ENCODE measurements around the gene EGR1.
A peak's percentile ranks its signal among the peaks of the same experiment; 100 is the strongest.

The EGR1 gene

DNA sequence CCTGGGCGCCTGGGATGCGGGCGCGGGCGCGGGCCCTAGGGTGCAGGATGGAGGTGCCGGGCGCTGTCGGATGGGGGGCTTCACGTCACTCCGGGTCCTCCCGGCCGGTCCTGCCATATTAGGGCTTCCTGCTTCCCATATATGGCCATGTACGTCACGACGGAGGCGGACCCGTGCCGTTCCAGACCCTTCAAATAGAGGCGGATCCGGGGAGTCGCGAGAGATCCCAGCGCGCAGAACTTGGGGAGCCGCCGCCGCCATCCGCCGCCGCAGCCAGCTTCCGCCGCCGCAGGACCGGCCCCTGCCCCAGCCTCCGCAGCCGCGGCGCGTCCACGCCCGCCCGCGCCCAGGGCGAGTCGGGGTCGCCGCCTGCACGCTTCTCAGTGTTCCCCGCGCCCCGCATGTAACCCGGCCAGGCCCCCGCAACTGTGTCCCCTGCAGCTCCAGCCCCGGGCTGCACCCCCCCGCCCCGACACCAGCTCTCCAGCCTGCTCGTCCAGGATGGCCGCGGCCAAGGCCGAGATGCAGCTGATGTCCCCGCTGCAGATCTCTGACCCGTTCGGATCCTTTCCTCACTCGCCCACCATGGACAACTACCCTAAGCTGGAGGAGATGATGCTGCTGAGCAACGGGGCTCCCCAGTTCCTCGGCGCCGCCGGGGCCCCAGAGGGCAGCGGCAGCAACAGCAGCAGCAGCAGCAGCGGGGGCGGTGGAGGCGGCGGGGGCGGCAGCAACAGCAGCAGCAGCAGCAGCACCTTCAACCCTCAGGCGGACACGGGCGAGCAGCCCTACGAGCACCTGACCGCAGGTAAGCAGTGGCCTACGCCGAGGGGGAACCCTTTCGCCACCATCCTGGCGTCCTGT is at the start of gene EGR1:
EGR1 (plus strand) TSS at position 219 of the 864 bp plus-strand sequence; CDS start at position 502, 283 bp downstream.
- peak; percentile 94 for DNase-seq (ENCODE audit: low read depth in 2 of 2, low spot score in 1 of 2)

GRCh38 chr5:138418444-138418843 is 46.8 kb upstream of the EGR1 start:
- no peak for DNase-seq (ENCODE audit: low read depth in 2 of 2, low spot score in 1 of 2)

GRCh38 chr5:138425079-138425478 is 40.2 kb upstream of the EGR1 start:
- no peak for DNase-seq (ENCODE audit: low read depth in 2 of 2, low spot score in 1 of 2)

DNA sequence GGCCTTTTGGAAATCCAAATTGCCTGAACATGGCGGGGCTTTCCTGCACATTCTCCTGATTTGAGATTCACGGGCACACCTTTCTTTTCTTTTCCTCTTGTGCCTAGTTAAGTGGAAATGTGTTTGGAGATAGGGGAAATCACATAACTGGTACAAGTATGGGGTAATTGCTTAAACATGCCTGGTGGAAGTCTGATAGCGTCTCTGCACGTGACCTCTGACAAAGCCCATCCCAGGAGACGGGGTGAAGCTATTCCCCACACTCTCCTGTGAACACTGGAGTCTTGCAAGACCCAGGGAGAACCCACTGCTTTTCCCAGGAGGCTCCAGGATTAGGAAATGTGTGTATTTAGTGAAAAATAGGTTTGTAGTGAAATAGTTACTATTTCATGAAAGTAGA is 29.3 kb upstream of the EGR1 start:
- DNase-seq (ENCODE audit: low read depth in 2 of 2, low spot score in 1 of 2), result no peak

DNA sequence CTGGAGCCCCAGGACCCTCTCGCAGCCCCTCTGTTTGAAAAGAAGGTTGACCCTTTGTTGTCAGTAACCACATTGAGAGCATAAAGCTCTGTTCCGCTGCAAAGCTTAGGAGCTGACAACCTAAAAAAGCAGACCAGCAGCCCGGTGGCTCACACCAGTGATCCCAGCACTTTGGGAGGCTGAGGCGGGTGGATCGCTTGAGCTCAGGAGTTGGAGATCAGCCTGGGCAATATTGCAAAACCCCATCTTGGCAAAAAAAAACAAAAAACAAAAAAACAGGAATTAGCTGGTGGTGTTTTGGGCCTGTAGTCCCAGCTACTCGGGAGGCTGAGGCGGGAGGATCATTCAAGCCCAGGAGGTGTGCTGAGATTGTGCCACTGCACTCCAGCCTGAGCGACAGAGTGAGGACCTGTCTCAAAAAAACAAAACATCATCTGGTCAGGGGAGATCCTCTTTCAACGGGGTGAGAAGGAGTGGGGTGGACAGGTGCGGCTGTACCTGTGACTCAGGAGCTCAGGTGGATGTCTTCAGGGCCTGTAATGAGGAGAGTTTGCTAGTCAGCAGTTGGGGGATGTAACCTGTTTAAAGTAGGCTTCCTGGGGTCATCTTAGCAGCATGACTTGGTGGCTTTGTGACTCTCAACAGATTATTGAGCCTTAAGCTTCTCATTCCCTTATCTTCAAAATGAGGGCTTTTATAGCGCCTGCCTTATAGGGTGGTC is 27.1 kb upstream of the EGR1 start:
- no peak for DNase-seq (ENCODE audit: low read depth in 2 of 2, low spot score in 1 of 2)

DNA sequence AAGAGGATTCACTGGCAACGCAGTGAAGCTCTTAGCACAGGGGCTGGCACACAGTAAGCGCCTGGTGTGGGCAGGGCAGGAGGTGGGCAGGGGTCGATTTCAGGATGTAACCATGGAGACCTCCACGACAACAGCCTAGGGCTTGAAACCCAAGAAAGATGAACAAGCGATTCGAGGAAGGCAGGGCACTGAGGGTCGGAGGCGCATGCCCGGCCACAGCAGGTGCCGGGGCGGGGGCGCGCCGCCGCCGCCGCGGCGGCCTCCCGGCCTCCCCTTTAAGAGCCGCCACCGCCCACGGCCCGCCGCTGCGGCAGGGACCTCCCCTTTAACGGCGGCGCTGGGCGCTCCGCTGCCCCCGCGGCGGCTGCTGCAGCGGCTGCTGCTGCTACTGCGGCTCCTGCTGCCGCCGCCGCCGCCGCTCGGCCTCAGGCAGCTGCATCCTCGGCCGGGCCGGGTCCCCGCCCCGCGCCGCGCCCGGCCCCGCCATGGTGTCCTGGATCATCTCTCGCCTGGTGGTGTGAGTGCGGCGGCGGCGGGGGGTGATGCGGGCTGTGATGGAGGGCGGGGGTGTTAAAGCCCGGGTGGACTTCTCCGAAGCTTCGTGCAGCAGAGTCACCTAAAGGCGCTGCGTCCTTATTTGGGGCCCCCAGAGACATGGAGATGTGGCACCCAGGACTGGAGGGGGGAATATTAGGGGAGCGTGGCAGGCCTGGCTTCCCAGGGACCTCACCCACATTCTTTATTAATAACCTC is 26.4 kb upstream of the EGR1 start, which contains the start of gene REEP2:
REEP2 (plus strand) TSS at position 334 of the 753 bp plus-strand sequence; CDS start at position 486, 152 bp downstream.
- peak in 1 of 2 donors; percentile 42 for DNase-seq (ENCODE audit: low read depth in 2 of 2, low spot score in 1 of 2)

- DNase-seq (ENCODE audit: low read depth in 2 of 2, low spot score in 1 of 2), result no peak
Observed at GRCh38 chr5:138439477-138440158, 25.7 kb upstream of the EGR1 start.

- DNase-seq (ENCODE audit: low read depth in 2 of 2, low spot score in 1 of 2), result no peak
Observed at GRCh38 chr5:138440159-138441073, 24.9 kb upstream of the EGR1 start.

DNA sequence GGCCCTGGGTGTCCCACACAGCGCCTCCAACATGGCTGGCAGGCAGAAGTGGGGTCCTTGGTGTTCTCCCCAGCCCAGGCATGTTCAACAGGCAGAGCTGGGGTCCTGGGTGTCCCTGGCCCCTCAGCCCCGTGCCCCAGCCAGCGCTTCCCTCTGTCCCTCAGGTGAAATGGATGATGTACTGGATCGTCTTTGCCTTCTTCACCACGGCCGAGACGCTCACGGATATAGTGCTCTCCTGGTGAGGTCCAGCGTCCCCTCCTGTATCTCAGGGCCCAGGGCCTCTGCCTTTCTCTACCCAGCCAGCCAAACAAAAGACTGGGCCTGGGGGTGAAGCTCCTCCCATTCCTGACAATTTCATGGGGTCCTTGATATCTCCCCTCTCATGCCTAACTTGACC is 24.1 kb upstream of the EGR1 start:
- no peak for DNase-seq (ENCODE audit: low read depth in 2 of 2, low spot score in 1 of 2)

DNA sequence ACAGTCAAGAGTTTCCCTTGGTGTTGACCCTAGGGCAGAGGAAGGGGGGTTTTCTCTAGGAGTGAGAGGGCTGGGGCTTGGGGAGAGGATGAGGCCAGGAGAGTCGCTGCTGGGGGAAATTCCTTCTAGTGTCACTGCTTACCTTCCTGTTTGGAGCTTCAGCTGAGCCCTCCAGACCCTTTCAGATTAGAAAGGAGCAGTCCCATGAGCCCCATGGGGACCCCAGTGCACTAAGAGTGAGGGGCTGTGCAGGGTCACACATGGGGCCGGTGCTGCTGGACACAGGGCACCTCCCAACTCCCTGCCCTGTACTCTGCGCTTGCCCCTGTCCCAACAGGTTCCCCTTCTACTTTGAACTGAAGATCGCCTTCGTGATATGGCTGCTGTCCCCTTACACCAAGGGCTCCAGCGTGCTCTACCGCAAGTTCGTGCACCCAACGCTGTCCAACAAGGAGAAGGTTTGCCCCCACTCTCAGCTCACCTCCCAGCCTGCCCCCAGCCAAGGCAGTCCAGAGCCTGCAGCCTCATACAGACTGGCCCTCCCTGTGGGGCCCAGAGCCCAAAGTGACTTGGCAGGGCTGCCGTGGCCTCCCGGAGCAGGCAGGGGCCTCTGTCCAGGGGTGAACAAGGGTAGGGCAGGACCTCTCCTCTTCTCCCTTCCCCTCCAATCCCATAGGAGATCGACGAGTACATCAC is 21.1 kb upstream of the EGR1 start:
- no peak for DNase-seq (ENCODE audit: low read depth in 2 of 2, low spot score in 1 of 2)

GRCh38 chr5:138444774-138445546 is 20.3 kb upstream of the EGR1 start:
- no peak for DNase-seq (ENCODE audit: low read depth in 2 of 2, low spot score in 1 of 2)

DNA sequence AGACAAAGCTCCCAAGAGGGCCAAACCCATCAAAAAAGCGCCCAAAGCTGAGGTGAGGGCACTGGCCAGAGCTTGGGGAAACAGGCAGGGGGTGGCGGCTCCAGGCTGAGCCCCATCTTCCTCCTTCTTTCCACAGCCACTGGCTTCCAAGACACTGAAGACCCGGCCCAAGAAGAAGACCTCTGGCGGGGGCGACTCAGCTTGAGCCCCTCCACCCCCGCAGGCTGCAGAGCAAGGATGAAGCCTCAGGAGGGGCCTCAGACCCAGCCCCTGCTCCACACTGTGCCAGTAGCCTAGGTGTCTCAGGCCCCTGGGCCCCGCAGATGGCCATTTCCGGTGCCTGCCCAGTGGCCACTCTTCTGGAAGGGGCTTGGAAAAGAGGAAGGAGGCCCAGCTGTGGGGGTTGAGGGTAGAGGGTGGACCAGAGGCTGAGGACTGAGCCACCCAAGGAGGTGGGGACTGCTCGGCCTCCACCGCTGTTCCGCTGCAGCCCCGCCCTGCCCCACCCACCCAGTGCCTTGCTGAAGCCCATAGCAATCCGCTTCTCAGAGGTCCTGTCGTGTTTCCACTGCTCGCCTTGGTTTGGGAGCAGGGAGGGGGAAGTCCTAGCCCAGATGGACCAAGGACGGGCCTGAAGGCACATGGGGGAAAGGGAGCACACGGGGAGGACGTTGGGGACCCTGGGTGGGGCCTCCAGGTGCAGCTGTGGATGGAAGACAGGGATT is 19.6 kb upstream of the EGR1 start:
- no peak for DNase-seq (ENCODE audit: low read depth in 2 of 2, low spot score in 1 of 2)

DNA sequence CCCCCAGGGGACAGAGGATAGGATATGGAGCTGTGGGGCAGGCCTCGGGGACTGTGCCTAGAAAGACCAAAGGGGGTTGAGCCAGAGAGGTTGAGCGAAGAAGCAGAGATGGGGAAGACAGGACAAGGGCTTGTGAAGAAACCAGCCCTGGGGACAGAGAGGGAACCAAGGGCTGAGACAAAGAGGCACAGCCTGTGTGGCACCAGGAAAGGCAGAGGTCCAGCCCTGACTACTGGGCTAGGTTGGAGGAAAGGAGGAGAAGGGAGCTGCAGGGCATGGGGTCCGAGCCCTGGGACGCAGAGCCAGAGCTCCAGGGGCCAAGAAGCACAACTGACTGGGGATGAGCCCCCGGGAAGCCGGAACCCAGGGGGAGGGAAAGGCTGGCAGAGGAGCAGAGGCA is 17.2 kb upstream of the EGR1 start:
- no peak for DNase-seq (ENCODE audit: low read depth in 2 of 2, low spot score in 1 of 2)

DNA sequence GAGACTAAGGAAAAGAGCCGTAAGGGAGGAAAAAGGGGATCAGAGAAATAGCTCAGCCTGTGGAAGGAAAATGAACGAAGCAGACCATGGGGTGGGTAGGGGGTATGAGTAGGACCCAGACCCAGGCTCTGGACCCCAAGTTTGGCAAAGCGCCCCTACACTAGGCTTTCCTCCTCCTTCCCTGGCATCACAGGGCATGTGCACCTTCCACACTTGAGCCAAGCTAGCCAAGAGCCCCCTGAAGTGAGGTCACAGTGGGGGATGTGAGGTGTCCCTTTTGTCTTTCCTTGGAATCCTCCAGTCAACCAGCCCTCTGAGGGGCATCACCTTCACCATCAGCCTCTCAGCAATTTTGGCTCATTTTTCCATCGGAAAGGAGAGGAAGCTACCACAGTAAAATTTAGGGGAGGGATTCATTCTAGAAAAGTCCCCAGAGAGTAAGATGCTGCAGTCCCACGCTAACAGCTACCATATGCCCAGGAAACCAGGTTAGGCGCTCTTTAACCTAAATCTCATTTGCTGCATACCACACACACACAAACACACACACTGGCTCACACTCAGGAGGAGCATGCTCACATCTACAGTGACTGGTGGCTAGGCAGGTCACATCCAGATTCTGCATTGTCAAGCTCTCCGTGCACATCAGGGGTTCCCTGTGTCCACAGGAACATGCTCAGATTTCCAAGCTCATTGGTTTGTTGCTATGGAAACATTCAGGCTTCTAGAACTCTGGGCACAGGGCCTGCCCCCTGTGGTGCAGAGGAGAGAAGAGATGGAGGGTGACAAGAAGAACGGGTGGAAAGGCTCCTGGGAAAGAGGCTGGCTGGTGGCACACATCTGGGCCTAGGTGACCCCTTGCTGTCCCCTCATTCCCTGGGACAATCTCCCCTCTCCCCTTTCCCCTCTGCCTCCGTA is 16.5 kb upstream of the EGR1 start:
- no peak for DNase-seq (ENCODE audit: low read depth in 2 of 2, low spot score in 1 of 2)

DNA sequence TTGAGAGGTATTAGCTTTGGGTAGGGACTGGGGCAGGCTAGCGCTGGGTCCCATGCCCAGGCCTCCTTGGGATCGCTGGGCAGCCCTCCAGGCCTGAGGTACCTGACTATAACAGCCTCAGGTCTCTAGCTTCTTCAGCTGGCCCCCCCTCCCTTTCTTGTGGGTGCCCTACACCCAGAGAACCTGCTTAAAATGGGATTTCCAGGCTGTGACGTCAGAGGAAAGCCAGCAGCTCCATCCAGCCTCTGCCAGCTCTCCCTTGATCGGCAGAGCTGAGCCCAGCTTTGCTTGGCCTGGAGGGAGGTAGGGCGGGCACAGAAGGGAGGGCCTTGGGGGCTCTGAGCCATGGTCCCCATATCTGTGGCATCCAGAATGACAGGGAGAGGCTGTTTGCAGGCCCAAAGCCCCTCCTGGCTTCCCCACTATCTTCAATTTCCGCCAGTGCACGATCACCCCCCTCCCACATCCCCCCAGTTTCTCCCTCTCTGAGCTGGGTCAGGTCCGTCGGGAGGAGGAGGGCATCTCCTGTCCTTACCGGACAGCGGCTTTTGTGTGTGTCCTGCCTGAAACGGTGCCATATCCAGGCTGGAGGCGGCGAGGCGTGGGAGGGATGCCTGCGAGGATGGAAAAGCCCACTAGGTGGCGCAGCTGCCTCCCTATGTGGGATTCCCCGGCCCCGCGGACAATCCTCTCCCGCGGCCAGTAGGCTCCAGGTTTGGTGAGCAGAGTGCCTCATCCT is 15.6 kb upstream of the EGR1 start:
- peak; percentile 61 to 73 for DNase-seq (ENCODE audit: low read depth in 2 of 2, low spot score in 1 of 2)

DNA sequence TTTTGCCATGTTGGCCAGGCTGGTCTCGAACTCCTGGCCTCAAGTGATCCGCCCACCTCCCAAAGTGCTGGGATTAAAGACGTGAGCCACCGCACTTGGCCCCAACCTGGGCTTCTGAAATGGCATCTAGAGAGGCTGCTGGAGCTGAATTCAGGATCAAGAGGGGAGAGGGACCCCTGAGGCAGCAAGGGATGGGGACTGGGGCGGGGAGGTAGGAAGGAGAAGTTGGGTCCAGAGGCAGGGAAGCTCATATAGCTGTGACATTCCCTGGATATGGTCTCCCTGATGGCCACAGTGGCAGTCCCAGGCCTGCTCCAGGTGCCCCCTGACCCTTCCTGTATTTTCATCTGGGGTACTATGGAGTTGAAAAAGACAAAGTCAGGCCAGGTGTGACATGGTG is 14.3 kb upstream of the EGR1 start:
- DNase-seq (ENCODE audit: low read depth in 2 of 2, low spot score in 1 of 2), result no peak

All from stimulated activated CD8-positive, alpha-beta memory T cell treated with anti-CD3 and anti-CD28 coated beads, Interleukin-4, amount 100 ng/mL, for 4 hours (primary cell).